ENCODE results near the gene SLC7A10. TPM values are rescaled to one million over a fixed set of nuclear protein-coding genes. Genes with fewer than 3 reads are reported as not detected.

SLC7A10 gene
- polyA plus RNA-seq, 1 donor from 2014 or later: not detected

DNA sequence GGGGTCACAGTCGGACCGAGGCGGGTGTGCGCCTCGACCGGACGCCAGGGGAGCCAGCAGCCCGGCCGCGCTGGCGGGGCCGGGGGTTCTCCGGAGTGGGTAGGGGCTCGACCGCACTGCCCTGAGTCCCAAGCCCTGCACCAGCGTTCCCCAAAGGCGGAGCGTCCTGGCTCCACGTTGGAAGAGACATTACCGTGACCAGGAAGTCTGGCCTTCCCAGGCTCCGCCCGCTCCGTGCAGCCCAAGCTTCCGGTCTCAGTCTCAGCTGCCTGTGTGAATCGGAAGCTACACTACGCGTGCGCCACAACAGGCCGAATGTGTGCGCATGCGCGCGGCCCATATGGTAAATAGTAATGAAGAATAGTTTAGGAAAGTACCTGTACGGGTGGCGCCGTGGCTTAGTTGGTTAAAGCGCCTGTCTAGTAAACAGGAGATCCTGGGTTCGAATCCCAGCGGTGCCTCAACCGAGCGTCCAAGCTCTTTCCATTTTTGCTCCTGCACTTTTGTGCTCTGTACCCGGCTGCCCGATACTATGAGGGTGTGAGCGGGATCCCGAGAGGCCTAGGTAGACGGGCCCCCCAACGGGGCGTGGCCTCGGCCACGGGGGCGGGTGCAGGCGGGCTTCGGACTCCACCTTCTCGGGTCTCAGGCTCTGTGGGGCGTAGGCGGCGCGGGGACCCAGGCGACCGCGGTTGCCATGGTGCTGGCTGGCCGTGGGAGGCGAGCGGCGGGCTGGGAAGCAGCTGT lies 48.8 kb downstream of the SLC7A10 start:
- Histone ChIP-seq H3F3A (ENCODE audit: insufficient read depth, low read length, poor library complexity, severe bottlenecking) (no peaks in the 10 kb centered on the region), H3K27me3 (ENCODE audit: insufficient read depth, low read depth, low read length) (no peaks in the 10 kb centered on the region), H3K79me2 (replicated peaks; ENCODE audit: insufficient read depth, low read length) (no peaks in the 10 kb centered on the region), H3K9ac (ENCODE audit: low read length) (peak overlapping the region; percentile 84), H3K36me3 (ENCODE audit: insufficient read depth, low read length) (no peaks in the 10 kb centered on the region), H4K20me1 (ENCODE audit: insufficient read depth) (no peaks in the 10 kb centered on the region), H3K4me3 (ENCODE audit: low read length) (peak overlapping the region; percentile 98), H2AFZ (ENCODE audit: low read depth, low read length) (peak overlapping the region; percentile 94), H3K9me3 (ENCODE audit: low read length) (no peaks in the 10 kb centered on the region), H3K27ac (ENCODE audit: low read length) (peak overlapping the region; percentile 86), H3K9me2 (ENCODE audit: insufficient read depth, low read length) (no peaks in the 10 kb centered on the region), H3K4me2 (ENCODE audit: low read length) (no peak overlapping the region)
- peak; percentile 89 for TF ChIP-seq POLR2AphosphoS5 (IDR thresholded peaks at IDR 0.05)
- TF ChIP-seq EP300 (conservative IDR thresholded peaks at IDR 0.05; ENCODE audit: poor library complexity, severe bottlenecking): peak; percentile 41
- TF ChIP-seq MXI1 (conservative IDR thresholded peaks at IDR 0.05; ENCODE audit: poor library complexity, severe bottlenecking): peak; percentile 54
- TF ChIP-seq EZH2 (IDR thresholded peaks at IDR 0.05; ENCODE audit: borderline replicate concordance, insufficient read depth, low read length, poor library complexity, severe bottlenecking): no peak

DNA sequence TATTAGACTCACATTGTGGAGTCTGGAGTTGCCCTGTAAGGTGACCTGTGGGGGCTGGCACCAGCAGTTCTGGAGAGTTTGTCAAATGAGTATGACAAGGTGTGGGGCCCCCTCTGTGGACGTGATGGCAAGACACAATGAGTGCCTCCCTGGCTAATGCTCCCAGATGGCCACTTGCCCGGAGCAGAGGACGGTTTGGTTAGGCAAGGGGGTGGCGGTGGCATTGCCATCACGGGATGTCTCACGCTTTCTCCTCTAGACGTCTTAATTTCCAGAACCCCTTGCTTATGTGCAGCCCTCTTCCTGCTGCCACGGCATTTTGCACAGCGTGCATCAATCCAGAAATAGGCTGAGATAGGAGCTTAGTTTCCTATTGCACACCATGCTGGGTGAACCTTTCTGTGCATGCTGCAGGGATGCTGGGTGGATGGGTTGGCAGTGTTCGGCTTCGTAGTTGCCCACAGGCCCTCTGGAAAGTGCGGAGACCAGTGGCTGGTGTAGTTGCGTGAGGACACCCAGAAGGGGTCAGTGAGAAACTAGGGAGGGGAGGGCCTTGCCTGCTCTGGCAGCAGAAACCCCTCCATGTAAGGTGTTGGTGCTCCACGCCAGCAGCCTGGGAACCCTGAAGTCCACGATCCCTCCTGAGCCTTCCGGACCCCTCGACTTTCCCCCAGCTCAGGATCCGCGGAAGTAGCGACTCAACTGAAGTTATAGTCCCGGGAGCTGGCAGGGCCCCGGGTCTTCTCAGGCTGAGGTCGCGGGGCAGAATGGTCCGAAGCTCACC lies 49.6 kb downstream of the SLC7A10 start:
- Histone ChIP-seq H3K27ac (ENCODE audit: low read length) (peak overlapping the region; percentile 86), H3K4me3 (ENCODE audit: low read length) (peak overlapping the region; percentile 98), H3K4me2 (ENCODE audit: low read length) (peak overlapping the region; percentile 76), H3K9me2 (ENCODE audit: insufficient read depth, low read length) (no peaks in the 10 kb centered on the region), H4K20me1 (ENCODE audit: insufficient read depth) (no peaks in the 10 kb centered on the region), H3K36me3 (ENCODE audit: insufficient read depth, low read length) (no peaks in the 10 kb centered on the region), H3K27me3 (ENCODE audit: insufficient read depth, low read depth, low read length) (no peaks in the 10 kb centered on the region), H3F3A (ENCODE audit: insufficient read depth, low read length, poor library complexity, severe bottlenecking) (no peaks in the 10 kb centered on the region), H3K9me3 (ENCODE audit: low read length) (no peaks in the 10 kb centered on the region), H3K79me2 (replicated peaks; ENCODE audit: insufficient read depth, low read length) (no peaks in the 10 kb centered on the region), H3K9ac (ENCODE audit: low read length) (peak overlapping the region; percentile 84), H2AFZ (ENCODE audit: low read depth, low read length) (peak overlapping the region; percentile 94)
- TF ChIP-seq, protein P1, sequence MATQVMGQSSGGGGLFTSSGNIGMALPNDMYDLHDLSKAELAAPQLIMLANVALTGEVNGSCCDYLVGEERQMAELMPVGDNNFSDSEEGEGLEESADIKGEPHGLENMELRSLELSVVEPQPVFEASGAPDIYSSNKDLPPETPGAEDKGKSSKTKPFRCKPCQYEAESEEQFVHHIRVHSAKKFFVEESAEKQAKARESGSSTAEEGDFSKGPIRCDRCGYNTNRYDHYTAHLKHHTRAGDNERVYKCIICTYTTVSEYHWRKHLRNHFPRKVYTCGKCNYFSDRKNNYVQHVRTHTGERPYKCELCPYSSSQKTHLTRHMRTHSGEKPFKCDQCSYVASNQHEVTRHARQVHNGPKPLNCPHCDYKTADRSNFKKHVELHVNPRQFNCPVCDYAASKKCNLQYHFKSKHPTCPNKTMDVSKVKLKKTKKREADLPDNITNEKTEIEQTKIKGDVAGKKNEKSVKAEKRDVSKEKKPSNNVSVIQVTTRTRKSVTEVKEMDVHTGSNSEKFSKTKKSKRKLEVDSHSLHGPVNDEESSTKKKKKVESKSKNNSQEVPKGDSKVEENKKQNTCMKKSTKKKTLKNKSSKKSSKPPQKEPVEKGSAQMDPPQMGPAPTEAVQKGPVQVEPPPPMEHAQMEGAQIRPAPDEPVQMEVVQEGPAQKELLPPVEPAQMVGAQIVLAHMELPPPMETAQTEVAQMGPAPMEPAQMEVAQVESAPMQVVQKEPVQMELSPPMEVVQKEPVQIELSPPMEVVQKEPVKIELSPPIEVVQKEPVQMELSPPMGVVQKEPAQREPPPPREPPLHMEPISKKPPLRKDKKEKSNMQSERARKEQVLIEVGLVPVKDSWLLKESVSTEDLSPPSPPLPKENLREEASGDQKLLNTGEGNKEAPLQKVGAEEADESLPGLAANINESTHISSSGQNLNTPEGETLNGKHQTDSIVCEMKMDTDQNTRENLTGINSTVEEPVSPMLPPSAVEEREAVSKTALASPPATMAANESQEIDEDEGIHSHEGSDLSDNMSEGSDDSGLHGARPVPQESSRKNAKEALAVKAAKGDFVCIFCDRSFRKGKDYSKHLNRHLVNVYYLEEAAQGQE (IDR thresholded peaks at IDR 0.05; ENCODE audit: borderline replicate concordance): no peak
- TF ChIP-seq, protein P2, sequence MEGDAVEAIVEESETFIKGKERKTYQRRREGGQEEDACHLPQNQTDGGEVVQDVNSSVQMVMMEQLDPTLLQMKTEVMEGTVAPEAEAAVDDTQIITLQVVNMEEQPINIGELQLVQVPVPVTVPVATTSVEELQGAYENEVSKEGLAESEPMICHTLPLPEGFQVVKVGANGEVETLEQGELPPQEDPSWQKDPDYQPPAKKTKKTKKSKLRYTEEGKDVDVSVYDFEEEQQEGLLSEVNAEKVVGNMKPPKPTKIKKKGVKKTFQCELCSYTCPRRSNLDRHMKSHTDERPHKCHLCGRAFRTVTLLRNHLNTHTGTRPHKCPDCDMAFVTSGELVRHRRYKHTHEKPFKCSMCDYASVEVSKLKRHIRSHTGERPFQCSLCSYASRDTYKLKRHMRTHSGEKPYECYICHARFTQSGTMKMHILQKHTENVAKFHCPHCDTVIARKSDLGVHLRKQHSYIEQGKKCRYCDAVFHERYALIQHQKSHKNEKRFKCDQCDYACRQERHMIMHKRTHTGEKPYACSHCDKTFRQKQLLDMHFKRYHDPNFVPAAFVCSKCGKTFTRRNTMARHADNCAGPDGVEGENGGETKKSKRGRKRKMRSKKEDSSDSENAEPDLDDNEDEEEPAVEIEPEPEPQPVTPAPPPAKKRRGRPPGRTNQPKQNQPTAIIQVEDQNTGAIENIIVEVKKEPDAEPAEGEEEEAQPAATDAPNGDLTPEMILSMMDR (IDR thresholded peaks at IDR 0.05; ENCODE audit: poor library complexity, severe bottlenecking): no peak
- TF ChIP-seq RAD21 (conservative IDR thresholded peaks at IDR 0.05) (no peak), POLR2AphosphoS5 (IDR thresholded peaks at IDR 0.05) (no peak), SMC3 (conservative IDR thresholded peaks at IDR 0.05; ENCODE audit: poor library complexity) (no peak), EP300 (conservative IDR thresholded peaks at IDR 0.05; ENCODE audit: poor library complexity, severe bottlenecking) (no peak), TAF1 (IDR thresholded peaks at IDR 0.05; ENCODE audit: low read depth) (no peak), EZH2 (IDR thresholded peaks at IDR 0.05; ENCODE audit: borderline replicate concordance, insufficient read depth, low read length, poor library complexity, severe bottlenecking) (no peak), MXI1 (conservative IDR thresholded peaks at IDR 0.05; ENCODE audit: poor library complexity, severe bottlenecking) (no peak)

Measured in neural cell (in vitro differentiated cells).